ENCODE data around the gene UNC80. TPM values are rescaled to one million over a fixed set of nuclear protein-coding genes. Genes with fewer than 3 reads are reported as not detected.
A peak's percentile ranks its signal among the peaks of the same experiment; 100 is the strongest.

UNC80 gene
- total and polyA plus RNA-seq, 2 donors (not counting 1 experiment from before 2014, with no cell fraction given) = under 0.01 TPM; not detected in 1

DNA sequence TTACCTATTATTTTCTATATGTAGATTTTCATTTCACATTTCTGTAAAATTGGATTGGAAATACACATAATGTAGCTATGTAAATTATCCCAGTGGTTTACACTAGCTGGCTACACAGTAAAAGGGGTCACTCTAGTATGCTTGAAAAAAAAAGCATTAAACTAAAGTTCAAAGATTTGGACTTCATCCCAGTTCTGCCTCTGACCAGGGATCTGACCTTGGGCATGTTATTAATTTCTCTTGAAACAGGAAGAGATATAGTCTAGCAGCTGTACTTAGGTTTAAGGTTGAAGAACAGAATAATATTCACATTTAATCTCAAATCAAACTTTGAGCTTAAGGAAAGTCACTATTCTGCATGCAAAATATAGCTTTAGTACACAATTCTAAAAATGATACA, 166.3 kb downstream of the UNC80 start:
- Histone ChIP-seq H2AFZ (ENCODE audit: low read length) (no peak overlapping the region), H3K4me3 (replicated peaks in 1 of 4; ENCODE audit: control extremely low read depth in 1 of 4, insufficient read depth in 1 of 4, low read depth in 3 of 4, low read length in 4 of 4) (no peak overlapping the region), H3K9me3 (ENCODE audit: control insufficient read depth, insufficient read depth, low read depth, low read length) (no peaks in the 10 kb centered on the region), H3K27ac (ENCODE audit: insufficient read depth, low read length) (no peak overlapping the region), H4K20me1 (ENCODE audit: control insufficient read depth, extremely low read depth, insufficient read depth, low read length) (no peaks in the 10 kb centered on the region), H3K36me3 (ENCODE audit: control insufficient read depth, insufficient read depth, low read length) (no peaks in the 10 kb centered on the region), H3K4me2 (ENCODE audit: extremely low read depth, insufficient read depth, low read length) (no peak overlapping the region), H3K4me1 (ENCODE audit: control insufficient read depth, extremely low read depth, insufficient read depth, low read length) (no peaks in the 10 kb centered on the region), H3K27me3 (ENCODE audit: control insufficient read depth, insufficient read depth, low read length) (no peaks in the 10 kb centered on the region), H3K79me2 (ENCODE audit: control insufficient read depth, insufficient read depth, low read length) (no peaks in the 10 kb centered on the region), H3K9ac (ENCODE audit: insufficient read depth, low read length) (no peak overlapping the region)
- peak; percentile 20 to 41 for DNase-seq (ENCODE audit: low read depth in 2 of 2)
- TF ChIP-seq CTCF (conservative IDR thresholded peaks at IDR 0.05 in 1 of 2, IDR thresholded peaks at IDR 0.05 in 1 of 2; ENCODE audit: low read depth in 1 of 2, low read length in 2 of 2) (no peak), EZH2 (IDR thresholded peaks at IDR 0.05; ENCODE audit: low read length, missing control alignments) (no peak)

DNA sequence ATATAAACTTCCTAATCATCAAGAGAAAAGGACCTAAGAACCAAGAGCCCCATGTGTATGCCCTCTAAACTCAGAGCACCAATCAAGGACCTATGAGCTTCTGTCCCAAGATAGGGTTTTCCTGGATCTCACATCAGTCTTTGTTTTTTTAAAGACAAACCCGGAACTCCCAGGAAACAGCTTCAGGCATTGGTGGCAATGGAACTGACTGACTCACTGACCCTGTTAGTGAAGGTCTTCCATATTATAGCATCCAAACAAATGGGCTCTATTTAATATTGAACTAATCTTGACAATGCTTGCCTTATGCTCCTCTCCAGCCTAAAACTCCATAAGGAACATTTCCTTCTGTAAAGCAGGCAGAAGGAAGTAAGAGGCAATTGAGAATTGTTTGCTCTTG, 167.3 kb downstream of the UNC80 start:
- no peaks in the 10 kb centered on the region for H3K27me3 ChIP-seq (ENCODE audit: control insufficient read depth, insufficient read depth, low read length)
- H3K4me2 ChIP-seq (ENCODE audit: extremely low read depth, insufficient read depth, low read length) = no peak overlapping the region
- H3K9me3 ChIP-seq (ENCODE audit: control insufficient read depth, insufficient read depth, low read depth, low read length) = no peaks in the 10 kb centered on the region
- no peaks in the 10 kb centered on the region for H4K20me1 ChIP-seq (ENCODE audit: control insufficient read depth, extremely low read depth, insufficient read depth, low read length)
- no peak overlapping the region for H2AFZ ChIP-seq (ENCODE audit: low read length)
- H3K4me1 ChIP-seq (ENCODE audit: control insufficient read depth, extremely low read depth, insufficient read depth, low read length) = no peaks in the 10 kb centered on the region
- H3K4me3 ChIP-seq (replicated peaks in 1 of 4; ENCODE audit: control extremely low read depth in 1 of 4, insufficient read depth in 1 of 4, low read depth in 3 of 4, low read length in 4 of 4) = no peak overlapping the region
- TF ChIP-seq EZH2 (IDR thresholded peaks at IDR 0.05; ENCODE audit: low read length, missing control alignments) = no peak
- TF ChIP-seq CTCF (conservative IDR thresholded peaks at IDR 0.05 in 1 of 2, IDR thresholded peaks at IDR 0.05 in 1 of 2; ENCODE audit: low read depth in 1 of 2, low read length in 2 of 2) = no peak
- H3K36me3 ChIP-seq (ENCODE audit: control insufficient read depth, insufficient read depth, low read length) = no peaks in the 10 kb centered on the region
- no peak overlapping the region for H3K9ac ChIP-seq (ENCODE audit: insufficient read depth, low read length)
- H3K27ac ChIP-seq (ENCODE audit: insufficient read depth, low read length) = no peak overlapping the region
- no peak for DNase-seq (ENCODE audit: low read depth in 2 of 2)
- H3K79me2 ChIP-seq (ENCODE audit: control insufficient read depth, insufficient read depth, low read length) = no peaks in the 10 kb centered on the region

GRCh38 chr2:209940936-209941335, 169.3 kb downstream of the UNC80 start:
- no peaks in the 10 kb centered on the region for H4K20me1 ChIP-seq (ENCODE audit: control insufficient read depth, extremely low read depth, insufficient read depth, low read length)
- H3K9ac ChIP-seq (ENCODE audit: insufficient read depth, low read length) = no peak overlapping the region
- no peaks in the 10 kb centered on the region for H3K27me3 ChIP-seq (ENCODE audit: control insufficient read depth, insufficient read depth, low read length)
- no peak overlapping the region for H3K4me3 ChIP-seq (replicated peaks in 1 of 4; ENCODE audit: control extremely low read depth in 1 of 4, insufficient read depth in 1 of 4, low read depth in 3 of 4, low read length in 4 of 4)
- no peaks in the 10 kb centered on the region for H3K36me3 ChIP-seq (ENCODE audit: control insufficient read depth, insufficient read depth, low read length)
- H3K27ac ChIP-seq (ENCODE audit: insufficient read depth, low read length) = no peak overlapping the region
- no peaks in the 10 kb centered on the region for H3K4me1 ChIP-seq (ENCODE audit: control insufficient read depth, extremely low read depth, insufficient read depth, low read length)
- TF ChIP-seq CTCF (conservative IDR thresholded peaks at IDR 0.05 in 1 of 2, IDR thresholded peaks at IDR 0.05 in 1 of 2; ENCODE audit: low read depth in 1 of 2, low read length in 2 of 2) (no peak), EZH2 (IDR thresholded peaks at IDR 0.05; ENCODE audit: low read length, missing control alignments) (no peak)
- no peak overlapping the region for H3K4me2 ChIP-seq (ENCODE audit: extremely low read depth, insufficient read depth, low read length)
- H3K79me2 ChIP-seq (ENCODE audit: control insufficient read depth, insufficient read depth, low read length) = no peaks in the 10 kb centered on the region
- H2AFZ ChIP-seq (ENCODE audit: low read length) = peak overlapping the region; percentile 39
- peak in 1 of 2 donors; percentile 32 for DNase-seq (ENCODE audit: low read depth in 2 of 2)
- H3K9me3 ChIP-seq (ENCODE audit: control insufficient read depth, insufficient read depth, low read depth, low read length) = no peaks in the 10 kb centered on the region
